ENCODE data around the gene B4GALNT3. TPM values are rescaled to one million over a fixed set of nuclear protein-coding genes. Genes with fewer than 3 reads are reported as not detected.

Gene B4GALNT3
- total and polyA plus RNA-seq, 10 of the 15 experiments (the other 5 are each of a cell fraction or from before 2014, with no cell fraction given): 0.05 to 4.2 (median 2.7) TPM; not detected in 1

- ATAC-seq: no peak
- 68% methylated on average over 4 of the region's 9 CpGs for WGBS (ENCODE audit: insufficient coverage, insufficient replicate concordance, low lambda C conversion rate, missing lambda C conversion rate)
- in situ Hi-C loops (cut with MboI) (no loop called here), intact Hi-C loops (cut with micrococcal nuclease; ENCODE audit: unreplicated experiment) (no loop called here)
- Histone ChIP-seq H3K27me3 (replicated peaks in 1 of 2; ENCODE audit: control insufficient read depth in 2 of 2, insufficient read depth in 2 of 2, low read length in 1 of 2) (no peaks in the 10 kb centered on the region; a peak in 2 of 4 replicates), H3K9ac (ENCODE audit: control insufficient read depth, insufficient read depth, low read length) (no peak overlapping the region), H3K36me3 (ENCODE audit: control insufficient read depth in 2 of 2, insufficient read depth in 2 of 2, low read length in 1 of 2) (no peaks in the 10 kb centered on the region), H3K4me3 (no peak overlapping the region), H3K4me1 (ENCODE audit: control insufficient read depth, insufficient read depth, low read length) (no peaks in the 10 kb centered on the region), H4K20me1 (ENCODE audit: control insufficient read depth, insufficient read depth) (no peaks in the 10 kb centered on the region), H2AFZ (ENCODE audit: control insufficient read depth, low read depth, low read length) (no peak overlapping the region), H3K9me3 (replicated peaks; ENCODE audit: control insufficient read depth, insufficient read depth, low read length) (no peaks in the 10 kb centered on the region), H3K27ac (ENCODE audit: control insufficient read depth, insufficient read depth) (no peak overlapping the region), H3K4me2 (ENCODE audit: control insufficient read depth, insufficient read depth) (no peak overlapping the region), H3K79me2 (ENCODE audit: control insufficient read depth, insufficient read depth, low read length) (no peaks in the 10 kb centered on the region)
- FAIRE-seq: no peak
- TF ChIP-seq RFX5 (IDR thresholded peaks at IDR 0.05; ENCODE audit: low read depth, low read length) (no peak), SPI1 (IDR thresholded peaks at IDR 0.05; ENCODE audit: borderline replicate concordance, insufficient read depth, low read depth, low read length) (no peak), HCFC1 (IDR thresholded peaks at IDR 0.05; ENCODE audit: low read length) (no peak), YY1 (IDR thresholded peaks at IDR 0.05; ENCODE audit: low read depth, low read length) (no peak), ZNF274 (IDR thresholded peaks at IDR 0.05; ENCODE audit: insufficient read depth, insufficient read length) (no peak), KLF5 (IDR thresholded peaks at IDR 0.05; ENCODE audit: partially characterized antibody) (no peak)
- ChIA-PET RAD21 (ENCODE audit: unreplicated experiment) (no interaction called here), SMC1A (ENCODE audit: uncharacterized antibody, unreplicated experiment) (no interaction called here), POLR2A (no interaction called here), CTCF (interaction anchor here (1.1 to 6.2 kb wide), 3 partner anchors 89 to 102 kb away, joined by 4 to 55 read pairs (median 6); no protein-coding TSS in a partner anchor)
- BruUV-seq (replicated peaks): no TSS peak
- DNase-seq (ENCODE audit: low read depth, low spot score): no peak
Measured at GRCh38 chr12:543114-543451, 83.3 kb downstream of the B4GALNT3 start.

- SMC1A ChIA-PET (ENCODE audit: uncharacterized antibody, unreplicated experiment): no interaction called here
- FAIRE-seq (no peak), DNase-seq (ENCODE audit: low read depth, low spot score) (no peak), ATAC-seq (no peak)
- no peaks in the 10 kb centered on the region for H4K20me1 ChIP-seq (ENCODE audit: control insufficient read depth, insufficient read depth)
- no TSS peak for BruUV-seq (replicated peaks)
- 60% methylated on average over 7 of the region's 8 CpGs for WGBS (ENCODE audit: insufficient coverage, insufficient replicate concordance, low lambda C conversion rate, missing lambda C conversion rate)
- no peak overlapping the region for H2AFZ ChIP-seq (ENCODE audit: control insufficient read depth, low read depth, low read length)
- no peak overlapping the region for H3K4me2 ChIP-seq (ENCODE audit: control insufficient read depth, insufficient read depth)
- H3K9ac ChIP-seq (ENCODE audit: control insufficient read depth, insufficient read depth, low read length): no peak overlapping the region
- TF ChIP-seq CBX5 (IDR thresholded peaks at IDR 0.05; ENCODE audit: low read depth) (no peak), MEF2B (IDR thresholded peaks at IDR 0.05; ENCODE audit: partially characterized antibody, poor library complexity, severe bottlenecking) (no peak), CBX3 (IDR thresholded peaks at IDR 0.05; ENCODE audit: borderline replicate concordance, low read depth) (no peak), JUNB (IDR thresholded peaks at IDR 0.05) (no peak)
- TF ChIP-seq, protein P1, sequence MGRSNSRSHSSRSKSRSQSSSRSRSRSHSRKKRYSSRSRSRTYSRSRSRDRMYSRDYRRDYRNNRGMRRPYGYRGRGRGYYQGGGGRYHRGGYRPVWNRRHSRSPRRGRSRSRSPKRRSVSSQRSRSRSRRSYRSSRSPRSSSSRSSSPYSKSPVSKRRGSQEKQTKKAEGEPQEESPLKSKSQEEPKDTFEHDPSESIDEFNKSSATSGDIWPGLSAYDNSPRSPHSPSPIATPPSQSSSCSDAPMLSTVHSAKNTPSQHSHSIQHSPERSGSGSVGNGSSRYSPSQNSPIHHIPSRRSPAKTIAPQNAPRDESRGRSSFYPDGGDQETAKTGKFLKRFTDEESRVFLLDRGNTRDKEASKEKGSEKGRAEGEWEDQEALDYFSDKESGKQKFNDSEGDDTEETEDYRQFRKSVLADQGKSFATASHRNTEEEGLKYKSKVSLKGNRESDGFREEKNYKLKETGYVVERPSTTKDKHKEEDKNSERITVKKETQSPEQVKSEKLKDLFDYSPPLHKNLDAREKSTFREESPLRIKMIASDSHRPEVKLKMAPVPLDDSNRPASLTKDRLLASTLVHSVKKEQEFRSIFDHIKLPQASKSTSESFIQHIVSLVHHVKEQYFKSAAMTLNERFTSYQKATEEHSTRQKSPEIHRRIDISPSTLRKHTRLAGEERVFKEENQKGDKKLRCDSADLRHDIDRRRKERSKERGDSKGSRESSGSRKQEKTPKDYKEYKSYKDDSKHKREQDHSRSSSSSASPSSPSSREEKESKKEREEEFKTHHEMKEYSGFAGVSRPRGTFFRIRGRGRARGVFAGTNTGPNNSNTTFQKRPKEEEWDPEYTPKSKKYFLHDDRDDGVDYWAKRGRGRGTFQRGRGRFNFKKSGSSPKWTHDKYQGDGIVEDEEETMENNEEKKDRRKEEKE (IDR thresholded peaks at IDR 0.05): no peak
- TF ChIP-seq, protein P2, sequence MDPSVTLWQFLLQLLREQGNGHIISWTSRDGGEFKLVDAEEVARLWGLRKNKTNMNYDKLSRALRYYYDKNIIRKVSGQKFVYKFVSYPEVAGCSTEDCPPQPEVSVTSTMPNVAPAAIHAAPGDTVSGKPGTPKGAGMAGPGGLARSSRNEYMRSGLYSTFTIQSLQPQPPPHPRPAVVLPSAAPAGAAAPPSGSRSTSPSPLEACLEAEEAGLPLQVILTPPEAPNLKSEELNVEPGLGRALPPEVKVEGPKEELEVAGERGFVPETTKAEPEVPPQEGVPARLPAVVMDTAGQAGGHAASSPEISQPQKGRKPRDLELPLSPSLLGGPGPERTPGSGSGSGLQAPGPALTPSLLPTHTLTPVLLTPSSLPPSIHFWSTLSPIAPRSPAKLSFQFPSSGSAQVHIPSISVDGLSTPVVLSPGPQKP (IDR thresholded peaks at IDR 0.05; ENCODE audit: low read depth, low read length): no peak
- H3K4me1 ChIP-seq (ENCODE audit: control insufficient read depth, insufficient read depth, low read length): no peaks in the 10 kb centered on the region
- RAD21 ChIA-PET (ENCODE audit: unreplicated experiment): interaction anchor here (1.0 to 1.5 kb wide), 2 partner anchors 89 to 95 kb away, joined by 3 read pairs; no protein-coding TSS in a partner anchor
- intact Hi-C loops (cut with micrococcal nuclease; ENCODE audit: unreplicated experiment) (no loop called here), in situ Hi-C loops (cut with MboI) (no loop called here)
- H3K79me2 ChIP-seq (ENCODE audit: control insufficient read depth, insufficient read depth, low read length): no peaks in the 10 kb centered on the region
- POLR2A ChIA-PET: interaction anchor here (0.7 kb wide), 1 partner anchor 437 kb away, joined by 3 read pairs; no protein-coding TSS in a partner anchor
- no peaks in the 10 kb centered on the region for H3K9me3 ChIP-seq (replicated peaks; ENCODE audit: control insufficient read depth, insufficient read depth, low read length)
- no peak overlapping the region for H3K27ac ChIP-seq (ENCODE audit: control insufficient read depth, insufficient read depth)
- H3K36me3 ChIP-seq (ENCODE audit: control insufficient read depth in 2 of 2, insufficient read depth in 2 of 2, low read length in 1 of 2): no peaks in the 10 kb centered on the region
- no peak overlapping the region for H3K4me3 ChIP-seq
- CTCF ChIA-PET: interaction anchor here (1.1 to 6.2 kb wide), 5 partner anchors 18 to 103 kb away, joined by 3 to 55 read pairs (median 4); no protein-coding TSS in a partner anchor
- H3K27me3 ChIP-seq (replicated peaks in 1 of 2; ENCODE audit: control insufficient read depth in 2 of 2, insufficient read depth in 2 of 2, low read length in 1 of 2): no peaks in the 10 kb centered on the region; a peak in 2 of 4 replicates
Measured at GRCh38 chr12:544142-544541, 84.4 kb downstream of the B4GALNT3 start.

Measured in GM12878 (cell line).